K562 (cell line): Measurements from ENCODE around the gene GAL3ST2. TPM values are rescaled to one million over a fixed set of nuclear protein-coding genes. Genes with fewer than 3 reads are reported as not detected.

ENCODE experiments used
- ATAC-seq: fragments of 200-7000 bp; cut with Tn5 transposase; 3 replicates; pipeline ENCODE4 v1.9.1; 2020; ENCODE audit warnings: moderate library complexity
- BruUV-seq: library from RNA; stranded (reverse); fragments of 400-500 nt; replicated peaks from 2 replicates; lab custom pipeline; 2021; lab: Mats Ljungman, UMichigan
- CTCF ChIA-PET: fragments of 300-600 bp; formaldehyde crosslinking; extraction: SDS; loops from one replicate; lab custom pipeline; 2021; ENCODE audit warnings: low intra/inter-chr PET ratio; lab: Yijun Ruan, JAX
- POLR2A ChIA-PET: fragments of 300-600, 350-650 bp; sonication (Branson Sonifier 250); formaldehyde crosslinking; extraction: SDS; loops from one replicate; lab custom pipeline; 2021; ENCODE audit warnings: antibody characterized with exemption, inconsistent platforms; lab: Yijun Ruan, JAX
- DNase-seq, 4 experiments: peaks; one replicate each; pipeline versions ENCODE4 v3.0.0 to v3.0.0-alpha.2; 2011 to 2018; ENCODE audit warnings: low spot score in 3 of 4, mixed read lengths in 3 of 4; ENCODE audit errors: extremely low read depth in 1 of 4
- FAIRE-seq: peaks from 2 replicates; lab custom pipeline; 2011; peaks lifted over from hg19 to GRCh38; lab: Jason Lieb, UNC
- H2AFZ ChIP-seq: 2 replicates; pipeline ENCODE4 v1.6.0; 2011; ENCODE audit warnings: low read depth, low read length, control low read depth, inconsistent platforms
- H3K27ac ChIP-seq: fragments of 200-600 bp; 3 replicates; pipeline ENCODE4 v1.8.0; 2011; ENCODE audit warnings: low read depth, mild to moderate bottlenecking, control low read depth, inconsistent platforms, low read length, moderate library complexity, mixed read lengths; ENCODE audit errors: extremely low read depth
- H3K27me3 ChIP-seq, 2 experiments: fragments of 300-600 bp in 1 of 2; 2 replicates in 1 of 2; 3 replicates in 1 of 2; pipeline versions ENCODE4 v1.6.0 to v1.8.0; 2011; ENCODE audit warnings: inconsistent platforms in 2 of 2, low read length in 2 of 2, mild to moderate bottlenecking in 1 of 2, mixed read lengths in 1 of 2, moderate library complexity in 1 of 2; ENCODE audit not compliant: control insufficient read depth in 2 of 2, insufficient read depth in 2 of 2
- H3K36me3 ChIP-seq: fragments of 300-600 bp; 3 replicates; pipeline ENCODE4 v1.8.0; 2011; ENCODE audit warnings: mild to moderate bottlenecking, low read length, inconsistent platforms; ENCODE audit not compliant: control insufficient read depth, insufficient read depth
- H3K4me1 ChIP-seq, 2 experiments: fragments of 200-600 bp in 1 of 2; replicated peaks in 1 of 2; 2 replicates in 1 of 2; 3 replicates in 1 of 2; pipeline versions ENCODE4 v1.5.1 to v1.8.0; 2011; ENCODE audit warnings: inconsistent platforms in 2 of 2, low read length in 2 of 2, mild to moderate bottlenecking in 1 of 2, mixed read lengths in 1 of 2, moderate library complexity in 1 of 2; ENCODE audit not compliant: control insufficient read depth in 2 of 2, insufficient read depth in 2 of 2
- H3K4me2 ChIP-seq: 2 replicates; pipeline ENCODE4 v1.6.1; 2011; ENCODE audit warnings: low read length, control low read depth, inconsistent platforms, mixed read lengths; ENCODE audit not compliant: insufficient read depth
- H3K4me3 ChIP-seq: fragments of 200-600 bp; sonication (generic), shearing (Covaris generic); 2 replicates; pipeline ENCODE4 v1.5.1; 2016; ENCODE audit warnings: control low read depth, inconsistent platforms
- H3K79me2 ChIP-seq: fragments of 200-600 bp; 3 replicates; pipeline ENCODE4 v1.8.0; 2011; ENCODE audit warnings: low read length, inconsistent platforms; ENCODE audit not compliant: control insufficient read depth, insufficient read depth
- H3K9ac ChIP-seq, 2 experiments: 2 replicates each; pipeline versions ENCODE4 v1.6.0 to v1.6.1; 2011; ENCODE audit warnings: low read depth in 2 of 2, low read length in 2 of 2, control low read depth in 1 of 2, inconsistent platforms in 1 of 2, mild to moderate bottlenecking in 1 of 2, mixed read lengths in 1 of 2; ENCODE audit not compliant: insufficient read depth in 1 of 2
- H3K9me1 ChIP-seq: one replicate; pipeline ENCODE4 v1.6.0; 2011; ENCODE audit warnings: inconsistent platforms, mild to moderate bottlenecking, low read length, moderate library complexity; ENCODE audit not compliant: control insufficient read depth, insufficient read depth
- H3K9me3 ChIP-seq: replicated peaks from 2 replicates; pipeline ENCODE4 v1.5.1; 2011; ENCODE audit warnings: low read depth, low read length, inconsistent platforms; ENCODE audit not compliant: control insufficient read depth, insufficient read depth
- H4K20me1 ChIP-seq: replicated peaks from 2 replicates; pipeline ENCODE4 v1.6.1; 2011; ENCODE audit warnings: low read length, inconsistent platforms, mixed read lengths; ENCODE audit not compliant: control insufficient read depth, insufficient read depth
- COPS2 ChIP-seq: fragments of 450-650 bp; conservative IDR thresholded peaks from 2 replicates; pipeline ENCODE4 v1.6.1; 2016; ENCODE audit warnings: mild to moderate bottlenecking, moderate library complexity
- FOXP1 ChIP-seq: sonication (generic); formaldehyde crosslinking; IDR thresholded peaks from 2 replicates; pipeline ENCODE4 v1.8.0; 2022; ENCODE audit warnings: mild to moderate bottlenecking, missing genetic modification reagents
- MED1 ChIP-seq: sonication (generic); formaldehyde crosslinking; IDR thresholded peaks from 2 replicates; pipeline ENCODE4 v1.8.1; 2023; ENCODE audit warnings: missing genetic modification reagents, borderline replicate concordance
- NFATC3 ChIP-seq: fragments of 450-650 bp; IDR thresholded peaks from 2 replicates; pipeline ENCODE4 v1.6.1; 2017; ENCODE audit warnings: mild to moderate bottlenecking
- POLR2G ChIP-seq: fragments of 200-400 bp; formaldehyde crosslinking; IDR thresholded peaks from 2 replicates; pipeline ENCODE4 v1.6.1; 2017; ENCODE audit warnings: low read depth, mild to moderate bottlenecking, antibody characterized with exemption, low read length, moderate library complexity
- TRIM24 ChIP-seq, 2 experiments: fragments of 450-650 bp; IDR thresholded peaks; 2 replicates each; pipeline ENCODE4 v1.6.1; 2016
- ZBTB33 ChIP-seq: sonication (generic); formaldehyde crosslinking; IDR thresholded peaks from 2 replicates; pipeline ENCODE4 v1.8.1; 2023; ENCODE audit warnings: mild to moderate bottlenecking, missing genetic modification reagents
- ZKSCAN3 ChIP-seq: fragments of 250-450 bp; sonication (Bioruptor Pico); IDR thresholded peaks from 2 replicates; pipeline ENCODE4 v1.4.0; 2020
- ZNF24 ChIP-seq: fragments of 450-650 bp; IDR thresholded peaks from 2 replicates; pipeline ENCODE4 v1.6.1; 2016
- ZNF347 ChIP-seq: fragments of 450-650 bp; formaldehyde crosslinking; IDR thresholded peaks from 2 replicates; pipeline ENCODE4 v1.4.0; 2020; ENCODE audit warnings: low read depth, mild to moderate bottlenecking, moderate library complexity
- ZNF354B ChIP-seq: fragments of 250-450 bp; sonication (Bioruptor Pico); IDR thresholded peaks from 2 replicates; pipeline ENCODE4 v1.4.0; 2020
- WGBS: fragments of 100-300 bp; shearing (Covaris generic); methylation state at CpG from one replicate; pipeline ENCODE4 v1.1.6; 2016; ENCODE audit warnings: low coverage, mixed read lengths; ENCODE audit not compliant: insufficient coverage; ENCODE audit errors: missing lambda C conversion rate; 5-methylcytosine and 5-hydroxymethylcytosine counted together
- in situ Hi-C: fragments of 300-500 bp; cut with MboI; formaldehyde crosslinking; loops from 4 replicates; pipeline ENCODE4 v1.15.0; 2018; ENCODE audit warnings: inconsistent platforms, mixed read lengths
- intact Hi-C: fragments of 100-400 bp; cut with micrococcal nuclease; formaldehyde crosslinking; loops from 2 replicates; pipeline ENCODE4 v1.14.2; 2022
- polyA plus RNA-seq, 8 experiments: library from polyadenylated mRNA; depleted of rRNA in 4 of 8; stranded (reverse) in 5 of 8; unstranded in 3 of 8; fragments of >200 nt; fragmentation: Nextera tagmentation in 2 of 8; fragmentation: Illumina TruSeq in 1 of 8; extraction: Ambion mirVana in 2 of 8; extraction: Trizol in 1 of 8; gene quantifications; 2 replicates each; pipeline versions ENCODE4 v1.2.1 to v1.2.3, GENCODE V29; 2011 to 2014; ENCODE audit warnings: inconsistent platforms in 1 of 8, missing spikeins in 1 of 8
- total RNA-seq, 7 experiments: library from RNA; depleted of rRNA in 6 of 7; stranded (reverse); fragments of >200 nt in 6 of 7; fragmentation: Illumina TruSeq in 2 of 7; extraction: Trizol in 2 of 7; gene quantifications; 2 replicates each; pipeline versions ENCODE4 v1.2.1 to v1.2.3, GENCODE V29; 2011 to 2021; ENCODE audit warnings: low replicate concordance in 1 of 7

GAL3ST2 gene
- total and polyA plus RNA-seq, 9 of the 15 experiments (the other 6 are each of a cell fraction or from before 2014, with no cell fraction given): 0.42 TPM; not detected in 8

- ATAC-seq (no peak), FAIRE-seq (no peak), DNase-seq (peak in 1 of 4 experiments; percentile 2)
- Histone ChIP-seq H3K79me2 (peaks cover 3% of the 10 kb centered on the region; the same call in 1 of the 3 replicates), H3K27ac (no peak overlapping the region), H3K9me3 (no peaks in the 10 kb centered on the region; the same call in 1 of the 2 replicates), H4K20me1 (no peaks in the 10 kb centered on the region), H3K4me3 (no peak overlapping the region), H3K4me1 (peaks cover 8 to 76% of the 10 kb centered on the region in 2 experiments; a peak in 4 of 5 replicates), H3K9ac (peak overlapping the region in 1 of 2 experiments; percentile 17; a peak in 2 of 4 replicates), H3K27me3 (no peaks in the 10 kb centered on the region), H2AFZ (peak overlapping the region; percentile 67), H3K9me1 (no peaks in the 10 kb centered on the region), H3K36me3 (no peaks in the 10 kb centered on the region), H3K4me2 (no peak overlapping the region)
- TF ChIP-seq POLR2G: peak; percentile 23; the same call in 1 of the 2 replicates
- no peak for TF ChIP-seq FOXP1 (CRISPR knock-in tag)
- no TSS peak for BruUV-seq
- ChIA-PET CTCF (no interaction called here), POLR2A (no interaction called here)
- intact Hi-C loops: no loop called here
- WGBS: 80% methylated on average over 11 of the region's 21 CpGs
- in situ Hi-C loops: no loop called here
Observed at GRCh38 chr2:241798631-241799521, 22.3 kb downstream of the GAL3ST2 start.

GRCh38 chr2:241799522-241800197 is 23.0 kb downstream of the GAL3ST2 start:
- no peak for ATAC-seq
- Histone ChIP-seq H2AFZ (no peak overlapping the region), H3K79me2 (peaks cover 3% of the 10 kb centered on the region; the same call in 1 of the 3 replicates), H3K4me1 (peaks cover 13 to 81% of the 10 kb centered on the region in 2 experiments), H3K27ac (no peak overlapping the region), H3K27me3 (no peaks in the 10 kb centered on the region), H3K36me3 (no peaks in the 10 kb centered on the region), H4K20me1 (no peaks in the 10 kb centered on the region), H3K4me3 (no peak overlapping the region), H3K9ac (no peak overlapping the region; a peak in 1 of 4 replicates), H3K4me2 (no peak overlapping the region), H3K9me1 (no peaks in the 10 kb centered on the region), H3K9me3 (no peaks in the 10 kb centered on the region; the same call in 1 of the 2 replicates)
- WGBS: 78% methylated on average over 4 of the region's 10 CpGs
- POLR2A ChIA-PET: no interaction called here
- CTCF ChIA-PET: no interaction called here
- in situ Hi-C loops (no loop called here), intact Hi-C loops (no loop called here)
- FAIRE-seq: no peak
- no TSS peak for BruUV-seq
- no peak for DNase-seq
- no peak for TF ChIP-seq ZNF347 (CRISPR knock-in tag)
- TF ChIP-seq MED1 (CRISPR knock-in tag): no peak
- TF ChIP-seq TRIM24 (IDR thresholded peaks at IDR 0.05): no peak
- TF ChIP-seq ZNF24: no peak
- TF ChIP-seq ZKSCAN3 (CRISPR knock-in tag): no peak
- TF ChIP-seq COPS2: no peak
- TF ChIP-seq ZBTB33 (CRISPR knock-in tag): no peak
- TF ChIP-seq ZNF354B (CRISPR knock-in tag): no peak
- TF ChIP-seq NFATC3: no peak
